NB4 (cell line): ENCODE results near the gene COL9A3.

ENCODE experiments used
- DNase-seq: peaks from one replicate; pipeline ENCODE4 v3.0.0; 2010; ENCODE audit warnings: low read depth
- H3K4me3 ChIP-seq: one replicate; pipeline ENCODE4 v1.5.1; 2011; ENCODE audit warnings: mild to moderate bottlenecking, low read depth, low read length, moderate library complexity
- MAX ChIP-seq: IDR thresholded peaks from 2 replicates; pipeline ENCODE4 v1.6.1; 2011; ENCODE audit warnings: low read depth, low read length
- MYC ChIP-seq: IDR thresholded peaks from 2 replicates; pipeline ENCODE4 v1.6.1; 2011; ENCODE audit warnings: low read depth, low read length
- POLR2A ChIP-seq: IDR thresholded peaks from 2 replicates; pipeline ENCODE4 v1.6.1; 2011; ENCODE audit warnings: mild to moderate bottlenecking; ENCODE audit not compliant: insufficient read length; ENCODE audit errors: extremely low read depth
- TF ChIP-seq, protein P1 (sequence below): IDR thresholded peaks from one replicate; pipeline ENCODE4 v1.5.1; 2012; ENCODE audit warnings: low read depth, low read length

Gene COL9A3

DNA sequence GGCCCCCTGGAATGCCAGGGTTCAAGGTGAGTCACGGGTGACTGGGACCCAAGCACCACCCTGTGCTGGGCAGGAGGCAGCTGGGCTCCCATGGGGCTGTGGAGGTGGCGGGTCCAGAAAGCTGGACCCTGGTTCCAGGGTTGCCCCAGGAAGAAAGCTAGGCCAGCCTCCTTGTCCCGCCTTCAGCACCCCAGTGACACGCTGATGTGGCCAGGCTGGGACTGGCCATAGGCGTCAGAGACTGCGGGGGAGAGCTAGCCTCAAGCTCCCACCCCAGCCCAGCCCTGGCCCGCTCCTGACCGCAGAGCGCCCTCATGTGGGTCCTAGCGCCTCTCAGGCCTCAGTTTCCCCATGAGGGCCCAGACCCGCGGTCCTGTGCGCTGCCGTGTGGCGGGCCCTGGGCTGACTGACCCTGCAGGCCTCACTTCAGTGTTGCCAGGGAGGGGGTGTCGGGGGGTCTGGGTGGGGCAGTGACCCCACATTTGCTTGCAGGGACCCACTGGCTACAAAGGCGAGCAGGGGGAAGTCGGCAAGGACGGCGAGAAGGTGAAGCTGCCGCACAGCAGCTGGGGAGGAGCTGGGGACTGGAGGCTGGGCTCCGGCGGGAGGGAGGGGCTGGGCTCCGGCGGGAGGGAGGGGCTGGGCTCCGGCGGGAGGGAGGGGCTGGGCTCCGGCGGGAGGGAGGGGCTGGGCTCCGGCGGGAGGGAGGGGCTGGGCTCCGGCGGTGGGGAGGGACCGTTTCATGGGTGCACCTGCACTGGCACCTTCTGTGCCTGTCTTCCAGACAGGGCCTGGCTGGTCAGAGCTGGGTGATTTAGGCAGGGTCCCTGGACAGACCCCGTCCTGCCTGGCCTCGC is 7.9 kb downstream of the COL9A3 start:
- TF ChIP-seq MAX, result no peak
- TF ChIP-seq, protein P1, sequence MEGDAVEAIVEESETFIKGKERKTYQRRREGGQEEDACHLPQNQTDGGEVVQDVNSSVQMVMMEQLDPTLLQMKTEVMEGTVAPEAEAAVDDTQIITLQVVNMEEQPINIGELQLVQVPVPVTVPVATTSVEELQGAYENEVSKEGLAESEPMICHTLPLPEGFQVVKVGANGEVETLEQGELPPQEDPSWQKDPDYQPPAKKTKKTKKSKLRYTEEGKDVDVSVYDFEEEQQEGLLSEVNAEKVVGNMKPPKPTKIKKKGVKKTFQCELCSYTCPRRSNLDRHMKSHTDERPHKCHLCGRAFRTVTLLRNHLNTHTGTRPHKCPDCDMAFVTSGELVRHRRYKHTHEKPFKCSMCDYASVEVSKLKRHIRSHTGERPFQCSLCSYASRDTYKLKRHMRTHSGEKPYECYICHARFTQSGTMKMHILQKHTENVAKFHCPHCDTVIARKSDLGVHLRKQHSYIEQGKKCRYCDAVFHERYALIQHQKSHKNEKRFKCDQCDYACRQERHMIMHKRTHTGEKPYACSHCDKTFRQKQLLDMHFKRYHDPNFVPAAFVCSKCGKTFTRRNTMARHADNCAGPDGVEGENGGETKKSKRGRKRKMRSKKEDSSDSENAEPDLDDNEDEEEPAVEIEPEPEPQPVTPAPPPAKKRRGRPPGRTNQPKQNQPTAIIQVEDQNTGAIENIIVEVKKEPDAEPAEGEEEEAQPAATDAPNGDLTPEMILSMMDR, result no peak
- TF ChIP-seq POLR2A, result no peak
- TF ChIP-seq MYC, result no peak
- peak; percentile 88 for DNase-seq
- H3K4me3 ChIP-seq, result no peak overlapping the region

- no peak overlapping the region for H3K4me3 ChIP-seq
- DNase-seq, result peak; percentile 21
- no peak for TF ChIP-seq MAX
- no peak for TF ChIP-seq MYC
- TF ChIP-seq, protein P1, result no peak
- TF ChIP-seq POLR2A, result no peak
Measured at GRCh38 chr20:62825333-62825985, 8.6 kb downstream of the COL9A3 start.

- DNase-seq, result peak; percentile 14
- no peak for TF ChIP-seq MAX
- no peak for TF ChIP-seq POLR2A
- TF ChIP-seq, protein P1, result no peak
- TF ChIP-seq MYC, result no peak
- no peak overlapping the region for H3K4me3 ChIP-seq
Measured at GRCh38 chr20:62825986-62826645, 9.3 kb downstream of the COL9A3 start.

DNA sequence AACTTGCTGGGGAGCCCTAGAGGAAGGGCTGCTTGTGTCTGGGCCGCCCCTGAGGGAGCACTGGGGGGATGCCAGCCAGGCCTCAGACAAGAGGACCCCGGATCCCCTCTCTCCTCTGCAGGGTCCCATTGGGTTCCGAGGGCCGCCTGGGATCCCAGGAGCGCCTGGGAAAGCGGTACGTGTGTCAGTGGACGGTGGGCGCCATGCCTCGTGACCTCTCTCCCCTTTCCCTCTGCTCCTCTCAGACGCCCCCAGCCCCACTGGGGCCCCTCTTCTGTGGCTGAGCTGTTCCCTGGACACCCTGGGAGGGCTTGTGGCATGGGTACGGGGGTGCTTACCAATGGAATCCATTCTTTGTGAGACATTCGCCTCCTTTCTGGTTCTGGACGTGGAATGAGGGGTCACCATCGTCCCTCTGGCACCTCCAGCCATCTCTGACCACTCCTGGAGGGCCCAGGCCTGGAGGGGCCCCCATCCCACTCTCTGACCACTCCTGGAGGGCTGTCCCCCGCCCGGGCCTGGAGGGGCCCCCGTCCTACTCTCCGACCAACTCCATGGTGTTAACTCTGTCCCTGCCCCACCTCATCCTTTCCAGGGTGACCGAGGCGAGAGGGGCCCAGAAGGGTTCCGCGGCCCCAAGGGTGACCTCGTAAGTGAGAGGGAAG is 9.9 kb downstream of the COL9A3 start:
- no peak overlapping the region for H3K4me3 ChIP-seq
- no peak for DNase-seq
- TF ChIP-seq MAX (no peak), MYC (no peak), POLR2A (no peak)
- TF ChIP-seq, protein P1, result no peak

- DNase-seq, result no peak
- no peak for TF ChIP-seq MAX
- H3K4me3 ChIP-seq, result no peak overlapping the region
Measured at GRCh38 chr20:62827311-62828038, 10.6 kb downstream of the COL9A3 start.
